Stimulated activated naive CD8-positive, alpha-beta T cell treated with anti-CD3 and anti-CD28 coated beads, Interleukin-15, Interleukin-2, amounts not matched to agents 100 ng/mL and 50 ng/mL, for 24 hours (primary cell): ENCODE results near the gene RASSF5.
A peak's percentile ranks its signal among the peaks of the same experiment; 100 is the strongest.
"Not testable (repeated sequence)": the region's sequence is repeated elsewhere in the genome, so short reads cannot be mapped to it uniquely, and the experiment has no call there.

Source experiments
- H3K27ac Mint-ChIP-seq: one replicate; pipeline ENCODE4 v1.8.0; 2021; ENCODE audit warnings: mild to moderate bottlenecking, mixed read lengths
- H3K27me3 Mint-ChIP-seq: one replicate; pipeline ENCODE4 v1.8.0; 2021; ENCODE audit warnings: mixed read lengths
- H3K36me3 Mint-ChIP-seq: one replicate; pipeline ENCODE4 v1.8.0; 2021; ENCODE audit warnings: low read depth, mixed read lengths
- H3K4me1 Mint-ChIP-seq: one replicate; pipeline ENCODE4 v1.8.0; 2021; ENCODE audit warnings: low read depth, mixed read lengths
- H3K4me3 Mint-ChIP-seq: one replicate; pipeline ENCODE4 v1.8.0; 2021; ENCODE audit warnings: mild to moderate bottlenecking, mixed read lengths
- H3K9me3 Mint-ChIP-seq: one replicate; pipeline ENCODE4 v1.8.0; 2021; ENCODE audit warnings: mixed read lengths

The RASSF5 gene

DNA sequence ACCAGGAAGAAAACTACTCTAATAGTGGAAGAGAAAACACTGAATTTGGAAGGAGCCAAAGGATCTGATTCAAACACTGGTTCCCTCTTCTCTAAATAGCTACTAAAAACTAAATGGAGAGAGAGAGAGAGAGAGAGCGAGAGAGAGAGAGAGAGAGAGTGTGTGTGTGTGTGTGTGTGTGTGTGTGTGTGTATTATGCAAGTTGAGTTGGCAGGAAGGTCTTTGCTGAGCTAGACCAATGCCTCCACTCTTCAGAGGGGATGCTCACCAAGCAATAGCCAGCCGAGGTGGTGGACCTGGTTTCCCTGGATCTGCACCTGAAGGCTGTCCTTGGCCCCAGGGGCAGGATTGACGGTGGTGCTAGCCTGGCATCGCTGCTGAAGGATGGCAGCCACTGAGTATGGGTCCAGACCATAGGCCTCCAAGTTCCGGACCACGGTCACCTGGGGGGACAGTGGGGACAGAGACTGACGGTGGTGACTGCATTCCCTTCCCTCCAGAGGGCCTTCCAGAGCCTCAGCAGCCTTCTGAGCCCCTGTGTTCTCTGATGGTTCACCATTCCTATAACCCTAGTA is 86.1 kb downstream of the RASSF5 start:
- Mint-ChIP-seq H3K9me3 (no peaks in the 10 kb centered on the region), H3K27me3 (no peaks in the 10 kb centered on the region), H3K4me1 (peaks cover 43% of the 10 kb centered on the region), H3K27ac (peak overlapping the region; percentile 86), H3K4me3 (no peak overlapping the region), H3K36me3 (peaks cover 87% of the 10 kb centered on the region)

- Mint-ChIP-seq H3K4me1 (peaks cover 20% of the 10 kb centered on the region), H3K27ac (peak overlapping the region; percentile 34), H3K36me3 (peaks cover 90% of the 10 kb centered on the region), H3K9me3 (no peaks in the 10 kb centered on the region), H3K27me3 (no peaks in the 10 kb centered on the region), H3K4me3 (no peak overlapping the region)
Measured at GRCh38 chr1:206595581-206596318, 88.4 kb downstream of the RASSF5 start.

- Mint-ChIP-seq H3K27me3 (no peaks in the 10 kb centered on the region), H3K36me3 (peaks cover 89% of the 10 kb centered on the region), H3K4me3 (no peak overlapping the region), H3K4me1 (peaks cover 15% of the 10 kb centered on the region), H3K9me3 (no peaks in the 10 kb centered on the region), H3K27ac (peak overlapping the region; percentile 34)
Measured at GRCh38 chr1:206596319-206596666, 89.0 kb downstream of the RASSF5 start.

DNA sequence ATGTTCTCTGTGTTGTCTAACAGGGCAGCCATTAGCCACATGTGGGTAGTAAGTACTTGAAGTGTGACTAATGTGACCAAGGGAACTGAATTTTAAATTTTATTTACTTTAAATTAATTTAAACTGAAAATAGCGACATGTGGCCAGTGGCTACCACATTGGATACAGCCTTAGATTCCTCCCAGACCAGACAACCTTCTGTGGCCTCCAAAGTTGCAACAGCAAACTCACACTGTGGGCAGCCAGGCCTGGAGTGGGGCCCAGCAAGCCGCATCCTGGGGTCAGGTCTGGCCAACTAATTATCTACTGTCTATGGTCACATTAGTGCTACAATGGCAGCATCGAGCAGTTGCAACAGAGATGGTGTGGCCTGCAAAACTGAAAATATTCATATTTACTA is 93.2 kb downstream of the RASSF5 start:
- Mint-ChIP-seq H3K36me3 (peaks cover 80% of the 10 kb centered on the region), H3K4me1 (no peaks in the 10 kb centered on the region), H3K27me3 (no peaks in the 10 kb centered on the region), H3K4me3 (no peak overlapping the region), H3K27ac (no peak overlapping the region), H3K9me3 (no peaks in the 10 kb centered on the region)

DNA sequence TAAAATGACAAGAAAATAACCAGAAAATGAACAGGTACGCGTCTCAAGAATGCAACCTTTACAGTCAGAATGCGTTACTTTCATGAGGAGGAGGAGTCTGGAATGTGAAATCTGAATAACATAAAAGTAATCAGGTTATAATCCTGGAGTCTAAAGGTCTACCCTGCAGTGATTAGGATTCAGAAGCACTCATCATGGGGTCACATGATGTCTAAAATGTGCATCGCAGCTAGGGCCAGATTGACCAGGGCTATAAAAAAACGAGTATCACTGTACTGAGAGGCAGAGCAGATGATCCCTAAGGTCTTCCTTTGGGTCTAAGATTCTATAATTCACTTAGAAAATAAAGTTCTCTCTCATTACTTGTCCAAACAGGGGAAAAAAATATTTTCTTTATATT is 97.5 kb downstream of the RASSF5 start:
- H3K4me3 Mint-ChIP-seq: no peak overlapping the region
- H3K36me3 Mint-ChIP-seq: peaks cover 78% of the 10 kb centered on the region
- no peaks in the 10 kb centered on the region for H3K27me3 Mint-ChIP-seq
- peaks cover 35% of the 10 kb centered on the region for H3K4me1 Mint-ChIP-seq
- H3K27ac Mint-ChIP-seq: no peak overlapping the region
- no peaks in the 10 kb centered on the region for H3K9me3 Mint-ChIP-seq

- peaks cover 55% of the 10 kb centered on the region for H3K4me1 Mint-ChIP-seq
- H3K36me3 Mint-ChIP-seq: peaks cover 80% of the 10 kb centered on the region
Measured at GRCh38 chr1:206606867-206607266, 99.5 kb downstream of the RASSF5 start.

DNA sequence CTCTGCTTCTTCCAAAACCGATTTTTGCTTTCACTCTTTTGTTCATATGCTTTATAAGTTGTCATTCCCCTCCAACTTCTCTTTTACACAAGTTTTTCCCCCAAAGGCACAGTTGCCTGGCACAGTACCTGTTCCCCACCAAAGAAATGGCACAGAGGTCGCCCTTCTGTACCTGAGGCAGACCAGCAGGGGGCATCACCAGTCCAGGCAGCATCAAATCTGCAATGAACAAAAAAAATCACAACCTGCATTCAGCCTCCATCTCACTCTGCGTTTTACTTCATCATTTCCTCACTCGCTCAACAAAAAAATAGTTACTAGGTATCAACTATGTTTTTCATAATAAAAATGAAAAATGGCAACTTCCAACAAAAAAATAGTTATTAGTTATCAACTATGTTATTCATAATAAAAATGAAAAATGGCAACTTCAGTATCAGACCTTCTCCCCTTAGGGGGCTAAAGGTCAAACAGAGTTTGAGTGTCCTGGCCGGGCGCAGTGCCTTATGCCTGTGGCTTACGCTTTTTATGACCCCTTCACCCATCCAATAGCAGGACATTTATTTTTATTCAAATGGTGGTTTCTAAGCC is 100.9 kb downstream of the RASSF5 start:
- peak overlapping the region; percentile 95 for H3K27ac Mint-ChIP-seq
- peaks cover 57% of the 10 kb centered on the region for H3K4me1 Mint-ChIP-seq
- H3K4me3 Mint-ChIP-seq: peak overlapping the region; percentile 96
- H3K9me3 Mint-ChIP-seq: no peaks in the 10 kb centered on the region
- H3K36me3 Mint-ChIP-seq: peaks cover 69% of the 10 kb centered on the region
- H3K27me3 Mint-ChIP-seq: no peaks in the 10 kb centered on the region

More at GRCh38 chr1:206606867-206607266, 99.5 kb downstream of the RASSF5 start:
- no peaks in the 10 kb centered on the region for H3K9me3 Mint-ChIP-seq
- no peaks in the 10 kb centered on the region for H3K27me3 Mint-ChIP-seq
- H3K27ac Mint-ChIP-seq: peak overlapping the region; percentile 65
- no peak overlapping the region for H3K4me3 Mint-ChIP-seq

GRCh38 chr1:206609229-206609991 is 102.1 kb downstream of the RASSF5 start:
- Mint-ChIP-seq H3K27ac (peak overlapping the region; percentile 95), H3K4me1 (peaks cover 57% of the 10 kb centered on the region), H3K4me3 (peak overlapping the region; percentile 96), H3K27me3 (no peaks in the 10 kb centered on the region), H3K9me3 (no peaks in the 10 kb centered on the region), H3K36me3 (peaks cover 60% of the 10 kb centered on the region)

DNA sequence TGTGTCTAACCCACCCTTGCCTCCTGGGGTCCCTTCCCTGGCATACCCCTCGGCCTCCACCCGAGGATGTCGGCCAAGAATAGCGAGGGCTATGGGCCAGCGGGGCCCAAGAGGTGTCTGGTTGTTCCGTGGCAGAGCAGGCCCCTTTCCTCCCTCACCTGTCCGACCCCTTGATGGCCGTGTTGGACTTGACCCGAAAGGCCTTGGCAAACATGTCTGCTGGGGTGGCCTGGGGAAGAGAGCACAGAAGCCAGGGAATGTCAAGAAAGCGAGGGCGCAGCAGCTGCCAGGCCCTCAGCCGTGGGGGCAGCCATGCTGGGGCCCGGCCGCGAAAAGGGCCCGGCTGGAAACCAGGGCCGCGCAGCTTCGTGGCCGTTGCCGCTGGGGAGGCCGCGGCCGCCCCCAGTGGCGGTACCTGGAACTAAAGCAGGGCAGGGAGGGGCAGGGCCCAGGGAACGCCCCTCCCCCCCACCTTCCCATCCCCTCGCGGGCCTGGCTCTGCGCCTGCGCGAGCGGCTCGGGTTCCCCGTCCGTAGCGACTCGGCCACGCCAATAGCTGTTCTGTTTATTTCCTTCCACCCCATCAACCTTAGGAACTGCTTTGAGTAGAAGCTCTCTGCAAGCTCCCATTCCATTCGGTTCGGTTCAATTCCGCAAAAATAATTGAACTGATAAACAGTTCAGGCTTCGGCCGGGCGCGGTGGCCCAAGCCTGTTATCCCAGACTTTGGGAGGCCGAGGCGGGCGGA is 105.0 kb downstream of the RASSF5 start, which contains the start of gene EIF2D:
Gene EIF2D (minus strand): TSS at position 337 of the 748 bp plus-strand sequence. CDS start 123 bp downstream, at position 214.
- peak within 1 kb of the TSS; percentile 96 for H3K4me3 Mint-ChIP-seq
- H3K27ac Mint-ChIP-seq: peak within 1 kb of the TSS; percentile 95
- no peaks in the 10 kb centered on the region for H3K27me3 Mint-ChIP-seq
- no peaks in the 10 kb centered on the region for H3K9me3 Mint-ChIP-seq
- H3K4me1 Mint-ChIP-seq: peaks cover 46% of the 10 kb centered on the region
- peaks cover 38% of the 10 kb centered on the region for H3K36me3 Mint-ChIP-seq

- H3K9me3 Mint-ChIP-seq, H3K4me3 Mint-ChIP-seq: not testable (repeated sequence)
- peaks cover 18% of the 10 kb centered on the region for H3K27me3 Mint-ChIP-seq
Measured at GRCh38 chr1:206626396-206626795, 119.1 kb downstream of the RASSF5 start.

GRCh38 chr1:206628916-206629315 is 121.6 kb downstream of the RASSF5 start:
- Mint-ChIP-seq H3K4me3 (no peak overlapping the region), H3K27me3 (peaks cover 27% of the 10 kb centered on the region), H3K9me3 (no peaks in the 10 kb centered on the region), H3K4me1 (no peaks in the 10 kb centered on the region), H3K27ac (no peak overlapping the region), H3K36me3 (no peaks in the 10 kb centered on the region)

More at GRCh38 chr1:206626396-206626795, 119.1 kb downstream of the RASSF5 start:
- H3K4me1 Mint-ChIP-seq, H3K36me3 Mint-ChIP-seq, H3K27ac Mint-ChIP-seq: not testable (repeated sequence)

DNA sequence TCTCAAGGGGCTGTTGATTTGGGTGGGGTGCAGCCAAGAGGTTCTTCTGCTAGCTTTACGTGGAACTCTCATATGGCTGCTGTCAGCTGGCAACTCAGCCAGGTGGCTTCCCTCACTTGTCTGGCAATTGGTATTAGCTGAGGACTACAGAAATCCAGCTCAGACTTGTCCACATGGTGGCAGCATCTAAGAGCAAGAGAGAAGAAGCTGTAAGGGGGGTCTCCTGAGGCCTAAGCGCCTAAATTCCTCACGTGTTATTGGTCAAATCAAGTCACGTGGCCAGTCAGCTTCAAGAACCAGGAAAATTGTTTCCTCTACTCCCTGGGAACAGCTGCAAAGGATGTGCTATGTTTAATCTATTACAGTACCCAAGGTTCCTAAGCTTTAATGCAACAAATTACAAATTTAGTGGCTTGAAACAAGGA is 123.8 kb downstream of the RASSF5 start:
- no peak overlapping the region for H3K4me3 Mint-ChIP-seq
- H3K9me3 Mint-ChIP-seq: no peaks in the 10 kb centered on the region
- H3K4me1 Mint-ChIP-seq: peaks cover 12% of the 10 kb centered on the region
- no peaks in the 10 kb centered on the region for H3K36me3 Mint-ChIP-seq
- H3K27ac Mint-ChIP-seq: no peak overlapping the region
- peaks cover 26% of the 10 kb centered on the region for H3K27me3 Mint-ChIP-seq

GRCh38 chr1:206633708-206634121 is 126.4 kb downstream of the RASSF5 start:
- Mint-ChIP-seq H3K9me3 (no peaks in the 10 kb centered on the region), H3K4me3 (no peak overlapping the region), H3K4me1 (peaks cover 30% of the 10 kb centered on the region), H3K36me3 (no peaks in the 10 kb centered on the region), H3K27ac (no peak overlapping the region), H3K27me3 (peaks cover 35% of the 10 kb centered on the region)

DNA sequence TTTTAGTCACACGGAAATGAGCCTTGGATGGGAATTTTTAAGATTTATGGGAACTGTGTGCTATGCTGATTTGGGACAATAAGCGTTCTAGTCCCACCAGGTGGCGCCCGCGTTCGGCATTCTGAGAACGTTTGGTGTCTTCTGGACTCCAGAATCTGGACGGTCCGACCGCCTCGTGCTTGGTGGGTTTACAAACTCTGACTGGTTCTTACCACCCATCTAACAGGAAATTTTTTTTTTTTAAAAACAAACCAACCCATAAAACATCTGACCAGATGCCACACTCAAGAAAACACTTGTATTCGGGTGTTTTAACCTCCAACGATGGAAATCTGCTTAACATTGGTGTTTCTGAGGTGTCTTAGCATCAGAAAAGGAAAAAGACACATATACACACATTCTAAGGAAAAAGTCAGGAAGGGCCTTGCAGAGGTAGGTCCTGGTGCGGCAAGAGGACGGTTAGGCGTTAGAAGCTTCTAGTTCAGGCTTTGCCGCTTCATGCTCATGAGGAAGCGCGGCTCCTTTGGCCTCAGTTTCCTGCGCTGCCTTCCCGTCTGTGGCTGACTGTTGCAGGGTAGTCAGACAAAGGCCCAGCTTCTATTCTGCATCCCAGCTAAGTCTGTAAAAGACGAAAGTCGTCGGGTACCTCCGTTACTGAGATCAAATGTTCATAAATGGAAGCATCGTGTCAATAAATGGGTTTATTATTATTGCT is 127.2 kb downstream of the RASSF5 start:
- Mint-ChIP-seq H3K27me3 (peaks cover 34% of the 10 kb centered on the region), H3K27ac (peak overlapping the region; percentile 91), H3K9me3 (no peaks in the 10 kb centered on the region), H3K4me3 (peak overlapping the region; percentile 76), H3K4me1 (peaks cover 30% of the 10 kb centered on the region), H3K36me3 (no peaks in the 10 kb centered on the region)
